CD4-positive, alpha-beta T cell treated with Interleukin-10 for 1 hour (primary cell): Measurements from ENCODE around the gene MUC6.

Experiments
- DNase-seq: peaks from one replicate; pipeline ENCODE4 v3.0.0-alpha.2; 2020

The MUC6 gene

DNA sequence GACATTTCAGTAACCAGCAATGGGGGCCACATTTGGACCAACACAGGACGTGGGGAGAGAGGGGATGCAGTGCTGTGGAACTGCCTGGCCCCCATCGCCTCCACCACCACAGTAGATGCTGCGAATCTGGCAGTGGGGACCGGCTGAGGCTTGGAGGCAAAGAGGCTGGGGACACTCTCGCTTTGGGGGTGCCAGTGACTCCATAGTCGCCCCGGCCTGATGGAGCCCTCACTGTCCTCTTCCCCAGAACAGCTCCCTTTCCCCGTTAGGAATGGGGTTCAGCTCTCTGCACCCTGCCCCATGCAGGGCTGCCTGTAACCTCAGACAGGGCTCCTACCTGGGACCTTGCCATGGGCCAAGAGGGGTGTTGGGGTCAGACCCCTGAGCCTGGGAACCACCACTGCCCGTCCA is 36.3 kb upstream of the MUC6 start:
- no peak for DNase-seq

DNA sequence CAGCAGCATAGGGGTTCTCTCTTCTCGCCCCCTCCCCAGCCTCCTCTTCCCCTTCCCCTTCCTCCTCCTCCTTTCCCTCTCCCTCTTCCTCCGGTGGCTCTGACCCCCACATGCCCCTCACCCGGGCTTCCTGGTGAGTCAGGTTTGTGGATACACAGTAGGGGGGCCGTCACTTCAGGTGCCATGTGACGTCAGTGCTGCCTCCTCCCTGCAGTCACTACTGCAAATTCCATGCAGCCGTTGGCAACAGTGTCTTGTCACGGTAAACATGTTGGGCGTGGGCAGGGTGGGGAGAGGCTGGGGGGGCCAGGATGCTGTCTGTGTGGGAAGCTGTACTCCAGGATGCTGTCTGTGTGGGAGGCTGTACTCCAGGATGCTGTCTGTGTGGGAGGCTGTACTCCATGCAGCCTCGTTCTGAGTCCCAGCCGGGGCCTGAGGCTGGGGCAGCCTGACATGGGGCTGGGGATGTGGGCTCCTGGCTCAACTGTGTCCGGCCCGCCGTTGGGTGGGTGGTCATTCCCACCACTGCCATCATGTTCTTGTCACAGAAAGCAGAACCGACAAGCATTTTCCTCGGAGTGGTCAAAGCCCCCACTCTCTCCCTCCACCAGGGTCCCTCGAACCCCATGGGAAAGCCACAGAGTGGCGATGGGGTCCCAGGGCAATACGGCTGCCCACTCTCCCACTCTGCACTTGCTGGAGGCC is 35.8 kb upstream of the MUC6 start:
- no peak for DNase-seq

- DNase-seq = no peak
Observed at GRCh38 chr11:1071571-1072115, 35.1 kb upstream of the MUC6 start.

DNA sequence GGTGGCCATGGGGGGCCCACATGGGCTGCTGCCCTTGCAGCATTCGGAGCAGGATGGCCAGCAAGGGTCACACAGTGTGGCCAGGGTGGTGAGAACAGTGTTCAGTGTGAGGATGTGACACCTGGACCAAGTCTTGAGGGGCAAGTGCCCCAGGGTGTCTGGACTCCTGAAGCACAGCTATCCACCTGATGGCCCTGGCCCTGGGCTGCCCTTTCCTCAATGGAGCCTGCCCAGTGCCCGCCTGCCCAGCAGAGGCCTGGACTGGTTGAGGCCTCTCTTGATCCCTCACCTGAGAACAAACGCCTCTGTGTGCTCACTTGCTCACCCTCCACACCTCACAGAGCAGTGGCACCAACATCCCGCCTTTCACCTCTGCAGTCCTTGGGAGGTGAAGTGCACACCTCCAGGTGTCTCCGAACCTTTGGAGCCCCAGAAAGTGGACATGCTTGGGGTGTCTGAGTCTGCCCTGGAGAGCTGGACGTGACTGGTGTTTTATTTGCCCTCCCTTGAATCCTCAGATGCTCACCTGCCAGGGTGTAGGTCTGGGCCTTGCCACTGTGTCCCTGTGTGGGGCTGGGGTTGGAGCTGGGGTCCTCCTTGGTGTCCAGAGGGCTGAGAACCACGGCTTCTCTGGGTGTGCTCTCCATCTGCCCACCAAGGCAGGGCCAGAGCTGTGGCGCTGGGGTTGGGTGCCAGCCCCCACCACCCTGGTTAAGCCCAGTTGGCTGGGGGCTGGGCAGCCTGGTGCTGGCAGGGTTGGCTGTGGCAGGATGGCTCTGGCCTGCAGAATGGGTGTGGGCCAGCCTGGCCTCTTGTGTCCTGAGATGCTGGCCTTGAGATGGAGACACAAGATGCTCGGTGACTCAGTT is 34.3 kb upstream of the MUC6 start:
- no peak for DNase-seq

- no peak for DNase-seq
Observed at GRCh38 chr11:1069740-1070139, 33.2 kb upstream of the MUC6 start.

DNA sequence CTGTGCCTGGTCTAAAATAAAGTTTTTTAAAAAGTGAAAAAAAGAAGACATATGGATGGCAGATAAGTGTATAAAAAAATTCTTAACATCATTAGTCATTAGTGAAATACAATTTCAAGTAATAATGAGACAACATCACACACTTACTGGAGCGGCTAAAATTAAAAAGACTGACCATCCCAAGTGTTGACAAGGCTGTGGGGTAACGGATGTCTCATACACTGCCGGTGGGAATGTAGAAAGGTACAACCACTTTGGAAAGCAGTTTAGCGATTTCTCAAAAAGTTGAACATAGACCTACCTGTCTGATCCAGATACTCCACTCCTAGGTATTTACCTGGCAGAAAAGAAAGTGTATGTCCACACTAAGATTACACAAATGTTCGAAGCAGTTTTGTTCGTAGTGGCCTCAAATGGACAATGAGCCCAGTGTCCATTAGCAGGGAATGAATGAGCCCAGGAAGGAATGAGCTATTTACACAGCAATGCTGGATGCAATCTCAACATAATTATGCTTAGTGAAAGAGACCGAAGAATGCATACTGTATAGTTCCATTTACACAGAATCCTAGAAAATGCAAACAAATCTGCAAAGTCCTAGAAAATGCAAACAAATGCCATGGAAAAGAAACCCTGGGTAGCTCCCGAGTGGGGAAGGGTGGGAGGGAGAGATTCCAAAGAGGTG is 31.4 kb upstream of the MUC6 start:
- no peak for DNase-seq

DNA sequence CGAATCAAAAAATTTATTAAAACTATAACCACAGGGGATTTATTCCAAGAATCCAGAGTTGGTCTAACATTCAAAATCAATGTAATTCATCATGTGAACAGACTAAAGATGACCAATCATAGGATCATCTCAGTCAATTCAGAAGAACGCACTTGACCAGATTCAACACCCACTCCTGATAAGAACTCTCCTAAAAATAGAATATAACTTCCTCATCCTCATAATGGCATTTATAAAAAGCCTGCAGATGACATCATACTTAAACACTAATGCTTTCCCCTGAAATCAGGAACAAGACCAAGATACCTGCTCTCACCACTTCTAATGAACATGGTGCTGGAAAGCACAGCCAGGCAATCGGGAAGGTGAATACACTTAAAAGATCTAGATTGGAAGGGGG is 27.6 kb upstream of the MUC6 start:
- no peak for DNase-seq

GRCh38 chr11:1062075-1062820 is 25.7 kb upstream of the MUC6 start:
- DNase-seq = no peak

DNA sequence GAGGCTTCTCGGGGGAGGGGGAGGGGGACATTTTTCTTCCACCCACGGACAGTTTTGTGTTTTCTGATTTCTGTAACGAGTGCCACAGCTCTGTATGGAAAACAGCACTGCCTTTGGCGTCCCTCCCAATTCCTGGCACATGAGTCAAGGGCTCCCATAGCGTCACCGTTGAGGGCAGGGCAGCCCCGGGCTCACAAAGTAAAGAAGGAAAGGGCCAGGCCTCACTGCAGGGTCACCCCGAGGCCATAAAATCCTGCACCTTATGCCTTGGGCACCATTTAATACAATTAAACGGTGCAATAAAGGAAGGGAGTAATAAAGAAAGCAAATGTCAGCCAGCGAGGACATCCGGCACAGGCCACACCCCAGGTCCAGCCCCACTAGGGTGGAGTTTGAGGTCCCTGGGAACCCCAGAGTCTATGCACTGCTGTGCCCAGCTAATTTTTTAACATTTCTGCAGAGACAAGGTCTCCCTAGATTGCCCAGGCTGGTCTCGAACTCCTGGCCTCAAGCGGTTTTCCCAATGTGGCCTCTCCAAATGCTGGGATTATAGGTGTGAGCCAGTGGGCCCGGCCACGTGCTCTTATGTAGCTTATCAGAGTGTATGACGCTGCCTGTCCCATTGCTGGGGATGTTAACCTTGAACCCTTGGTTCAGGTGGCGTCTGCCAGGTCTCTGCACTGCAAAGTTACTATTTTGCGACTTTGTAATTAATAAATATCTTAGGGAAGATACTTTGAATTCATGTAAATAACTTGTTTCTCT is 24.5 kb upstream of the MUC6 start:
- no peak for DNase-seq

DNA sequence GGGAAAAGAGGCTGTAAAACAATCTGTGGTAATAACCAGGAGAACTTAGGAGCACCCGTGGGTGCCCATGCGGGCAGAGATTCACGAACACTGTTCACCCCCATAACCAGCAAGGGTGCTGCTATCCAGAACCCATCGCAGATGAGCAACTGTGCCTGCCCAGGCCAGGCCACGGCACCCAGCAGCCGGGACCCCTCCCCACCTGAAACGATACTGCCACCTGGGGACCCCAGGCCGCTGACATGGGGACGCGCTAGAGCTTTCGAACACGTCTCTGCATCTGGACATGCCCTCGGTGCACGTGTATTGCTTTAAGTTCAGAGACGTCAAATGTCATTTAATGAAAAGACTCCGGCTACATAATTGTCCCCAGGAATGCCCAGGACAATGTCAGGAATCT is 23.9 kb upstream of the MUC6 start:
- no peak for DNase-seq

GRCh38 chr11:1059759-1060158 is 23.2 kb upstream of the MUC6 start:
- no peak for DNase-seq

DNA sequence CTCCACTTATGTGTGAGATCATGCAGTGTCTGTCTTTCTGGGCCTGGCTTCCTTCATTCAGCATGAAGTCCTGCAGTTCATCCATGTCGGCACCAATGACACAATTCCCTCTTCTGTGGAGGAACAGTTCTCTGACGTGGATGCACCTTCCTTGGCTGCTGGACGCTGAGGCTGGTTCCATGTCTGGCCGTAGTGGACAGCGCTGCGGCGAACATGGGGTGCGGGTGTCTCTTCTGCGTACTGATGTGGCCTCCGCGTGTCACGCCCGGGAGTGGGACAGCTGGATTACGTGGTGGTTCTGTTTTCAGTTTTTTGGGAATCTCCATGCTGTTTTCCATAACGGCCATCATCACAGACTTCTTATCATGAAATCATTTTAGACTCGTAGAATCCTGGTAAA is 21.3 kb upstream of the MUC6 start:
- no peak for DNase-seq

- DNase-seq = no peak
Observed at GRCh38 chr11:1055990-1056771, 19.7 kb upstream of the MUC6 start.

DNA sequence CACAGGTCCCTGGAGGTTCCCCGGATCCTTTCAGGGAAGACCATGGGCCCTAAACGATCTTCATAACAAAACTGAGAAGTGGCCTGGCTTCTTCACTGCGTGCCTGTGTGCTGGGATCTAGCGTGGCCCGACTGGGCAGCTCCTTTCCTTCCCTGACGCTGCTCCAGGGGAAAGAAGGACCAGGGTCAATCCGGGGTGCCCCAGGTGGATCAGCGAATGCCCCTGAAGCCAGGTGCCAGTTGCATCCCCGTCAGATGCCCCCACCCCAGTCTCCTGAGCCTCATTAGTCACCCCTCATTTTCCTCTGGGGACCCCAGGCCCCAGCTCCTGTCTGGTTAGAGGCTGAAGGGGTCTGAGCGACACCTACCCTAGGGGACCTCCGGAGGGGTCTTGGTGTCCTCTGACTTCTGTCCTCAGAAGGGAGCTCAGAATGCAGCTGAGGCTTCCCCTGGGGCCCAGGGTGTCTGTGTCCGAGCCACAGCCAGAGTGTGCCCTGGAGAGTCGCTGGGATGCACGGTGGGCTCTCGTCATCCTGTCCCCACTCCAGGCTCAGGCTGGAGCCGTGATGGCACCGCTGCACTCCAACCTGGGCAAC is 18.7 kb upstream of the MUC6 start:
- no peak for DNase-seq

DNA sequence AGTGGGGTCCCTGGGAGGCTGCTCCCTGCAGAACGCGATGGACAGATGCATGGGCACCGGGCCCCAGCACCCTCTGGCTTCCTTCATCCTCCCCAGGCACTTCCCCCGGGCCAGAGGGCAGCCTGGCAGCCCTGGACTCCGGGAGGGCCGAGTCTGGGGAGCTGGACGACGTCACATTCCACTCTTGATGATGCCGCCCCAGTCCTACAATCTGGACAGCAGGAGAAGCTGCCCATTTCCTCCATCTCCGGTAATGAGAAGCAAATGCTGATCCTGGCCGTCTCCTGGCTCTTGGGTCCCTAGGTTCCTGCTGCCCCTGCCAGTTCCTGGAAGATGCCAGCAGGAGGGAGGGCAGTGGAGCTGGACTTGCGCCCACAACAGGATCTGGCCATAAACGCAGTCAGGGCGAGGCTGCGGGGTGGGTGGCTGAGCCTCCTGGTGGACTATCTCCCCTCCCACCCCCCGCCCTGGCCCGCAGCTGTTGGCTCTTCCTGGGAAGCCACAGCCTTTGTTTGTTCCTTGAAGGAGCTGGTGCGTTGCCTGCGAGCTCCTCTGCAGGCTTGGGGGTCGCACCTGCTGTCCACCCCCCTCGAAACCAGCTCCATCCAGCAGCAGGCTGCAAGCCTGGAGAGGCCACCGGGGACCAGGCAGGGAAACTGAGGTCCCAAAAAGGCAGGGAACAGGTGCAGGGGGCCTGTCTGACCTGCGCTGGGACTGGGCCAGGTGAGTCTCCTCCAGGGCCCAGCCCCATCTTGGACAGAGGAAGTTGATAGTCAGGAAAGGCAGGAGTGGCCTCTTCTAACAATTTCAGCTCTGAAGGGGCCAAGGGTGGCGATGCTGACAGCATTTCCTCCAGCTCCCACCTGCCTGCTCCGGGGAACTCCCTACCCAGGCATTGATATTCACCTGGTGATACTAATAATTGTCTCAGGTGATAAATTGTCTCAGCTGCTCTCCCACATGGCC is 17.9 kb upstream of the MUC6 start:
- no peak for DNase-seq

- DNase-seq = no peak
Observed at GRCh38 chr11:1053121-1053901, 16.8 kb upstream of the MUC6 start.

GRCh38 chr11:1052133-1053011 is 15.9 kb upstream of the MUC6 start:
- no peak for DNase-seq
